A549 (cell line): ENCODE measurements around the gene FAM170B. TPM values are rescaled to one million over a fixed set of nuclear protein-coding genes. Genes with fewer than 3 reads are reported as not detected.
A peak's percentile ranks its signal among the peaks of the same experiment; 100 is the strongest.

ENCODE experiments used
- ATAC-seq, 2 experiments: fragments of 200-7000 bp in 1 of 2; fragments of >200 bp in 1 of 2; cut with Nextera tagmentation in 1 of 2; cut with Tn5 transposase in 1 of 2; 3 replicates each; pipeline versions ENCODE4 v1.8.0 to v1.9.1; 2018 to 2020; ENCODE audit warnings: mild to moderate bottlenecking in 1 of 2, moderate library complexity in 1 of 2
- CTCF ChIA-PET: fragments of 300-600 bp; sonication (Branson Sonifier 250); formaldehyde crosslinking; extraction: SDS; loops from one replicate; lab custom pipeline; 2021; ENCODE audit warnings: antibody characterized with exemption, inconsistent platforms; lab: Yijun Ruan, JAX
- POLR2A ChIA-PET: fragments of 350-600 bp; formaldehyde crosslinking; extraction: SDS; loops from one replicate; lab custom pipeline; 2021; ENCODE audit warnings: antibody characterized with exemption, inconsistent platforms; lab: Yijun Ruan, JAX
- DNase-seq, 2 experiments: peaks; one replicate each; pipeline versions ENCODE4 v3.0.0 to v3.0.0-alpha.2; 2011 to 2016; ENCODE audit warnings: low read depth in 1 of 2, low spot score in 1 of 2
- FAIRE-seq: peaks from 2 replicates; lab custom pipeline; 2011; peaks lifted over from hg19 to GRCh38; lab: Jason Lieb, UNC
- H3K27ac ChIP-seq, 2 experiments: fragments of >200 bp; sonication (Bioruptor Twin); formaldehyde crosslinking; 3 replicates each; pipeline ENCODE4 v1.5.1; 2016 to 2017
- H3K4me1 ChIP-seq: fragments of >200 bp; sonication (Bioruptor Twin); formaldehyde crosslinking; 3 replicates; pipeline ENCODE4 v1.6.1; 2016
- H3K4me2 ChIP-seq: fragments of >200 bp; sonication (Bioruptor Twin); formaldehyde crosslinking; 3 replicates; pipeline ENCODE4 v1.6.1; 2016
- H3K4me3 ChIP-seq: fragments of >200 bp; sonication (Bioruptor Twin); formaldehyde crosslinking; 3 replicates; pipeline ENCODE4 v1.5.1; 2016
- H3K9me3 ChIP-seq: fragments of >200 bp; sonication (Bioruptor Twin); formaldehyde crosslinking; 3 replicates; pipeline ENCODE4 v1.6.1; 2016
- CBX2 ChIP-seq: fragments of 200-600 bp; sonication (generic); IDR thresholded peaks from 2 replicates; pipeline ENCODE4 v1.6.1; 2016; ENCODE audit warnings: low read depth, mild to moderate bottlenecking, borderline replicate concordance
- CBX8 ChIP-seq: fragments of 200-600 bp; sonication (generic); IDR thresholded peaks from 2 replicates; pipeline ENCODE4 v1.6.1; 2016
- CEBPB ChIP-seq, 2 experiments: fragments of >200 bp in 1 of 2; sonication (Bioruptor Twin) in 1 of 2; formaldehyde crosslinking in 1 of 2; IDR thresholded peaks; 2 replicates each; pipeline ENCODE4 v1.6.1; 2012 to 2016
- EP300 ChIP-seq, 2 experiments: fragments of >200 bp; sonication (Bioruptor Twin); formaldehyde crosslinking; IDR thresholded peaks; 2 replicates in 1 of 2; 3 replicates in 1 of 2; pipeline ENCODE4 v1.6.1; 2016 to 2017
- FOXS1 ChIP-seq: fragments of 250-450 bp; sonication (Bioruptor Pico); IDR thresholded peaks from 2 replicates; pipeline ENCODE4 v1.5.0; 2020; ENCODE audit warnings: mild to moderate bottlenecking, moderate library complexity
- GATA3 ChIP-seq: IDR thresholded peaks from 2 replicates; pipeline ENCODE4 v1.6.1; 2012; ENCODE audit warnings: borderline replicate concordance
- HES2 ChIP-seq: fragments of >200 bp; sonication (Bioruptor Twin); formaldehyde crosslinking; IDR thresholded peaks from 2 replicates; pipeline ENCODE4 v1.6.1; 2016
- HOXA7 ChIP-seq: fragments of 250-450 bp; sonication (Bioruptor Pico); IDR thresholded peaks from 2 replicates; pipeline ENCODE4 v1.5.0; 2020; ENCODE audit warnings: mild to moderate bottlenecking, moderate library complexity
- HOXB13 ChIP-seq: fragments of 250-450 bp; sonication (Bioruptor Pico); IDR thresholded peaks from 2 replicates; pipeline ENCODE4 v1.5.0; 2020; ENCODE audit warnings: low read depth, mild to moderate bottlenecking, moderate library complexity
- HOXB5 ChIP-seq: fragments of 250-450 bp; sonication (Bioruptor Pico); IDR thresholded peaks from 2 replicates; pipeline ENCODE4 v1.5.0; 2020; ENCODE audit warnings: mild to moderate bottlenecking, moderate library complexity
- JUN ChIP-seq, 2 experiments: fragments of >200 bp; sonication (Bioruptor Twin); formaldehyde crosslinking; IDR thresholded peaks; 2 replicates in 1 of 2; 3 replicates in 1 of 2; pipeline ENCODE4 v1.6.1; 2016 to 2017
- JUNB ChIP-seq: fragments of >200 bp; sonication (Bioruptor Twin); formaldehyde crosslinking; IDR thresholded peaks from 2 replicates; pipeline ENCODE4 v1.6.1; 2016
- KDM1A ChIP-seq: fragments of 200-600 bp; sonication (generic); IDR thresholded peaks from 2 replicates; pipeline ENCODE4 v1.6.1; 2016; ENCODE audit warnings: low read depth, mild to moderate bottlenecking
- KDM5A ChIP-seq: fragments of 200-600 bp; sonication (generic); IDR thresholded peaks from 2 replicates; pipeline ENCODE4 v1.6.1; 2016; ENCODE audit warnings: antibody characterized with exemption, mild to moderate bottlenecking
- MAX ChIP-seq: IDR thresholded peaks from 2 replicates; pipeline ENCODE4 v1.6.1; 2012
- MAZ ChIP-seq: fragments of 150-350 bp; IDR thresholded peaks from 2 replicates; pipeline ENCODE4 v1.6.1; 2014; ENCODE audit warnings: antibody characterized with exemption, low read depth, low read length, borderline replicate concordance
- NFE2L2 ChIP-seq: fragments of 150-350 bp; conservative IDR thresholded peaks from 2 replicates; pipeline ENCODE4 v1.6.1; 2014; ENCODE audit warnings: low read length
- NPAS2 ChIP-seq: fragments of 250-450 bp; sonication (Bioruptor Pico); IDR thresholded peaks from 2 replicates; pipeline ENCODE4 v1.8.0; 2022; ENCODE audit warnings: mild to moderate bottlenecking, moderate library complexity, borderline replicate concordance
- RAD21 ChIP-seq, 2 experiments: fragments of >200 bp in 1 of 2; sonication (Bioruptor Twin) in 1 of 2; formaldehyde crosslinking in 1 of 2; IDR thresholded peaks in 1 of 2; conservative IDR thresholded peaks in 1 of 2; 2 replicates in 1 of 2; 3 replicates in 1 of 2; pipeline ENCODE4 v1.6.1; 2012 to 2018; ENCODE audit warnings: inconsistent platforms in 1 of 2
- RARB ChIP-seq: fragments of 250-450 bp; sonication (Bioruptor Pico); IDR thresholded peaks from 2 replicates; pipeline ENCODE4 v1.8.0; 2021; ENCODE audit warnings: mild to moderate bottlenecking, moderate library complexity
- RCOR1 ChIP-seq: fragments of 150-350 bp; IDR thresholded peaks from 2 replicates; pipeline ENCODE4 v1.6.1; 2014; ENCODE audit warnings: antibody characterized with exemption, low read length, low read depth
- RFX5 ChIP-seq: fragments of 450-650 bp; IDR thresholded peaks from 2 replicates; pipeline ENCODE4 v1.7.1; 2014; ENCODE audit warnings: antibody characterized with exemption, mild to moderate bottlenecking, moderate library complexity
- SMC3 ChIP-seq: fragments of >200 bp; sonication (Bioruptor Twin); formaldehyde crosslinking; IDR thresholded peaks from 3 replicates; pipeline ENCODE4 v1.6.1; 2018; ENCODE audit warnings: inconsistent platforms
- TP53 ChIP-seq: fragments of 250-450 bp; sonication (Bioruptor Pico); IDR thresholded peaks from 2 replicates; pipeline ENCODE4 v1.5.0; 2021; ENCODE audit warnings: mild to moderate bottlenecking, moderate library complexity
- ZNF302 ChIP-seq: fragments of 250-450 bp; sonication (Bioruptor Pico); IDR thresholded peaks from 2 replicates; pipeline ENCODE4 v1.9.0; 2021; ENCODE audit warnings: inconsistent platforms, mild to moderate bottlenecking, moderate library complexity
- ZSCAN20 ChIP-seq: fragments of 250-450 bp; sonication (Bioruptor Pico); IDR thresholded peaks from 2 replicates; pipeline ENCODE4 v1.8.0; 2022; ENCODE audit warnings: mild to moderate bottlenecking, moderate library complexity
- WGBS: methylation state at CpG from one replicate; pipeline ENCODE4 v1.1.6; 2017; ENCODE audit errors: missing lambda C conversion rate; 5-methylcytosine and 5-hydroxymethylcytosine counted together
- polyA plus RNA-seq, 4 experiments: library from polyadenylated mRNA; depleted of rRNA in 3 of 4; stranded (reverse); fragments of >200 nt; fragmentation: RNase III in 1 of 4; extraction: RNeasy Plus Mini Kit Qiagen cat#74134 plus additional on column Dnase treatment in 1 of 4; gene quantifications; 2 replicates in 3 of 4; 3 replicates in 1 of 4; pipeline ENCODE4 v1.2.3, GENCODE V29; 2011 to 2017

The FAM170B gene
- polyA plus RNA-seq, 2 of the 4 experiments (the other 2 are of a cell fraction): not detected

DNA sequence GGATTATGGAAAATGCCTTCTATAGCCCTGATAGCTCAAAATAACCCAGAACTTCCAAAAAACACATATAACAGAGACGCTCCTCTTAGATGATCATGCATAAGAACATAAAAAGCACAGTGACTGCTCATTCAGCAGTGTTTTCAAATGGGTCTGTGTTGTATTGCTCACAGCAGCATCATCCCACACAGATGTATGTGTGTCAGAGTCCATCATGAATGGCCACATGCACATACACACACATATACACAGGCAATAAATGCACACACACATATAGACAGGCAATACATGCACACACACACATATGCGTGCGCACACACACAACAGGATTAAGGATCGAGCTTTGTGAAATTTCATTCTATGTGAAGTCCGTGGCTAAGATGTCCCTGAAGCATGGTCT is 28.2 kb upstream of the FAM170B start:
- H3K9me3 ChIP-seq: no peaks in the 10 kb centered on the region
- ATAC-seq: no peak
- POLR2A ChIA-PET: interaction anchor here (1.1 kb wide), 1 partner anchor 22 kb away, joined by 3 read pairs; no protein-coding TSS in a partner anchor
- H3K4me2 ChIP-seq: no peak overlapping the region
- TF ChIP-seq ZNF302 (CRISPR knock-in tag): no peak
- no peak for TF ChIP-seq CBX8
- no peak for TF ChIP-seq MAZ
- no peak for TF ChIP-seq ZSCAN20 (CRISPR knock-in tag)
- TF ChIP-seq RFX5: no peak
- no peak for TF ChIP-seq JUNB
- no peak for TF ChIP-seq JUN (IDR thresholded peaks at IDR 0.05)
- TF ChIP-seq MAX: no peak
- TF ChIP-seq RCOR1: no peak
- no peak for TF ChIP-seq NPAS2
- TF ChIP-seq NFE2L2: no peak
- TF ChIP-seq, all 56 proteins: peak for 0
- 49% methylated on average over 5 of the region's 5 CpGs for WGBS
- no peak for FAIRE-seq
- no peak for DNase-seq
- Histone ChIP-seq H3K27ac (no peak overlapping the region), H3K4me1 (no peaks in the 10 kb centered on the region), H3K4me3 (no peak overlapping the region)
- CTCF ChIA-PET: interaction anchor here (0.7 to 4.9 kb wide), 11 partner anchors 9 to 798 kb away, joined by 3 to 40 read pairs (median 3); no protein-coding TSS in a partner anchor

DNA sequence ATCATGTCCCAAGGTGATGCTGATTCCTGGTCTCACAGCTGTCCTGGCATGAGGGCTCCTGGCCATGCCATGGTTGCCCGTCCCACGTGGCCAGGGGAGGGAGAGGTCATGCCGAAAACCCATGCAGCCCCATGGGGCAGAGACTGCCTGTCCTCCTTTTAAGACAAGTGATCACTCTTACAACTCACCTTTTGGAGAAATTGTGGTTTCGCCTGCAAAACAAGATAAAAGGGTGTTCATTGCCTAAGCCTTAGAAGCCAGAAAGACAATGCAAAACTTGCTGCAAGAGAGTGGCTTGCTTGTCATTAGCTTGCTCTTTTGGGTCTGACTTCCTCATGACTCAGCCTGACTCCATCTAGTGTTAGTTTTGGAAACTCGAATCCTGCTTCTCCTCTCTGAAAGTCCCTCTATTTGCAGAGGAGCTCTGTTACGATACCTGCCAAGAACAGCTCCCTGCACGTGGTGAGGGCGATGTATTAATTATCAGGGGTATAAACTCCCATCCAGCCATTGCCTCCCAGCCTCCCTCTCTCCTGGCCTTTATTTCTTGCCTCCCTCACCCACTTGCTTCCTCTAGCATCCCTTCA is 27.7 kb upstream of the FAM170B start:
- ATAC-seq: peak; percentile 78 to 79; a peak in 5 of 6 replicates
- CTCF ChIA-PET: interaction anchor here (0.7 to 4.9 kb wide), 12 partner anchors 9 to 798 kb away, joined by 3 to 40 read pairs (median 3); no protein-coding TSS in a partner anchor

GRCh38 chr10:49160814-49161213 is 27.0 kb upstream of the FAM170B start:
- CTCF ChIA-PET: interaction anchor here (0.9 to 4.9 kb wide), 5 partner anchors 8 to 504 kb away, joined by 3 to 40 read pairs (median 6); no protein-coding TSS in a partner anchor
- H3K4me3 ChIP-seq: no peak overlapping the region
- no peak for FAIRE-seq

More for the DNA sequence above, 27.7 kb upstream of the FAM170B start:
- Histone ChIP-seq H3K4me2 (no peak overlapping the region), H3K9me3 (no peaks in the 10 kb centered on the region), H3K4me1 (no peaks in the 10 kb centered on the region), H3K27ac (no peak overlapping the region), H3K4me3 (no peak overlapping the region)
- 13% methylated on average over 8 of the region's 8 CpGs for WGBS
- FAIRE-seq (no peak), DNase-seq (peak in 1 of 2 experiments; percentile 44)
- POLR2A ChIA-PET: interaction anchor here (1.1 kb wide), 1 partner anchor 22 kb away, joined by 3 read pairs; no protein-coding TSS in a partner anchor
- TF ChIP-seq RAD21 (conservative IDR thresholded peaks at IDR 0.05 in 1 of 2, IDR thresholded peaks at IDR 0.05 in 1 of 2) (peak; percentile 24 to 29; a peak in 3 of 5 replicates), HES2 (no peak), KDM5A (no peak), SMC3 (peak; percentile 37; the same call in 2 of the 3 replicates)
- TF ChIP-seq, all 56 proteins: peak for 2

DNA sequence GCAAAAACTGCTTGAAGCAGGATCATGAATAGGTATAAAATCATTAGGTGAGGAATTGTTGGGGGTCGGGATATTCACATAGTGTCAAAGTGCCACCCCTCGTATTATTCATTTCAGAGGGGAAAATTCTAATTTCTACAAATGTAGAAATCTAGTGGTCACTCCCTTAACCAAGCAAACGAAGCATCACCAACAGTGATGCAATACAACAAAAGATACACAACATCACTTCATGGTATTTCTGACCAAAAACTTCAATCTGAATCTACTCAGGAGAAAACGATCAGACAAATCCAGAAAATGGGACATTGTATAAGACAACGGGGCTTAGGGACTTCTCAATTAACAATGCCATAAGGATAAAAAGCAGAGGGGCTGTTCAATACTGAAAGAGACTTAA is 26.3 kb upstream of the FAM170B start:
- no peak overlapping the region for H3K27ac ChIP-seq
- H3K4me1 ChIP-seq: no peaks in the 10 kb centered on the region
- H3K4me3 ChIP-seq: no peak overlapping the region
- no peak for DNase-seq
- no peak for ATAC-seq
- H3K4me2 ChIP-seq: no peak overlapping the region
- FAIRE-seq: no peak
- TF ChIP-seq NPAS2 (no peak), TP53 (no peak), RAD21 (conservative IDR thresholded peaks at IDR 0.05 in 1 of 2, IDR thresholded peaks at IDR 0.05 in 1 of 2) (no peak), EP300 (IDR thresholded peaks at IDR 0.05) (no peak), KDM5A (no peak), CBX2 (no peak), HOXA7 (CRISPR knock-in tag) (no peak), GATA3 (no peak), FOXS1 (no peak), HOXB13 (CRISPR knock-in tag) (no peak), RARB (CRISPR knock-in tag) (no peak), CEBPB (IDR thresholded peaks at IDR 0.05) (no peak), HOXB5 (CRISPR knock-in tag) (no peak), KDM1A (no peak)
- TF ChIP-seq, all 56 proteins: peak for 0
- ChIA-PET CTCF (no interaction called here), POLR2A (no interaction called here)
- 16% methylated on average over 5 of the region's 5 CpGs for WGBS
- H3K9me3 ChIP-seq: no peaks in the 10 kb centered on the region

More at GRCh38 chr10:49160814-49161213, 27.0 kb upstream of the FAM170B start:
- TF ChIP-seq RARB (CRISPR knock-in tag): no peak
- Histone ChIP-seq H3K4me1 (no peaks in the 10 kb centered on the region), H3K9me3 (no peaks in the 10 kb centered on the region), H3K27ac (no peak overlapping the region), H3K4me2 (no peak overlapping the region)
- POLR2A ChIA-PET: no interaction called here
- no peak for ATAC-seq
- no peak for DNase-seq
- WGBS: 58% methylated on average over 5 of the region's 5 CpGs
